ENCODE results near the gene CDX4.

The CDX4 gene

DNA sequence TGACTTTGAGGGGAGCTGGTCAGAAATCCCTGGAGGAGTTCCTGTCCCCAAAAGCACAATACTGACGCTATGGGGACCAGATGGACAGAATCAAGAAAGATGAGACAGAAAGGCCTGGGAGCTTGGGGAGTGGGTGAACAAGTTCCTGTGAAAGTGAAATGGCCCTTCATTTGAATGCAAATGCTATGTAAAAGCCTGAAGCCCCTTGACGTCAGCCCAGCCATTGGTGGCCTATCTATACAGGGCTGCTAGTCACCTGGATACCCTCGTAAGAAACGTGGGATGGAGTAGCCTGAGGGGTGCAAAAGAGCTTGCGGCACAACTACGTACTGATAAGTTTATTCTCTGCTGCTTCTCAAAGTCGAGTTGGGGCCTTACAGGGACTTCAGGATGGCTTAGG, at the start of gene CDX4:
Gene CDX4 (plus strand): TSS at position 223 of the 400 bp plus-strand sequence. CDS start 201 bp downstream, outside the sequence.
- no peak for TF ChIP-seq YY1 (IDR thresholded peaks at IDR 0.05; ENCODE audit: low read depth)
- TF ChIP-seq CREB1 (IDR thresholded peaks at IDR 0.05; ENCODE audit: low read depth), result no peak

DNA sequence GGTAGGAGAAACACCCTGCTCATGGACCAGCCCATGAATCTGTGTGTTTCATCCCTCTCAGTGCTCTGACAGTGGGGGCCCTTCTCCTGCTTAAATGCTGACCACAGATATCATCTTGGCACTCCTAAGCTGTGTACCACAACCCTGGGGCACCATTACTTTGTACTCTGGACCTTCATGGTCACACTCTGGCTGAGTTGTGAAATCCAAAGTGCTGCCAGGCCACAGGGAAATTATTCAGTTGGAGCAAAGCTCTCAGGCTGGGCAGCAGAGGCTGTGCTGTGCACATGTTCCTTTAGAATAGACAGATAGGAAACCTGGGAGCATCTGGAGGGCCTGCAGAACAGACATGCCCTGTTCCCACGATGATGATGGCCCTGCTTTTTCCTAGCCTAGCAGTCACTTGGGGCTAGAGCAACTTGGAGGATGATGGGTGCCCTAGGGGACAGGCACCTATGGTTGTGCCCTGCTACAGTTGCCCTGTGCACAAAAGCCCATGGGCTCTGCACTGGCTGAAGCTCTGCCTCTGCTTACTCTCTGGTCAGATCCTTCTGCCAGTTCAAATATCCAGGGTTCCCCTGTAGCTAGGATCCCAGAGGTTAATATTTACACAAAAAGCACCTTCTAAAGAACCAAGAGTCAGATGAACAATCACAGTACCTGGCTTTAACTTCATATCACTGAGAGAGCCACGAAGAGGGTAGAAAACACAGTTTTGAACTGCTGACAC, 48.5 kb upstream of the CDX4 start:
- TF ChIP-seq, protein P1, sequence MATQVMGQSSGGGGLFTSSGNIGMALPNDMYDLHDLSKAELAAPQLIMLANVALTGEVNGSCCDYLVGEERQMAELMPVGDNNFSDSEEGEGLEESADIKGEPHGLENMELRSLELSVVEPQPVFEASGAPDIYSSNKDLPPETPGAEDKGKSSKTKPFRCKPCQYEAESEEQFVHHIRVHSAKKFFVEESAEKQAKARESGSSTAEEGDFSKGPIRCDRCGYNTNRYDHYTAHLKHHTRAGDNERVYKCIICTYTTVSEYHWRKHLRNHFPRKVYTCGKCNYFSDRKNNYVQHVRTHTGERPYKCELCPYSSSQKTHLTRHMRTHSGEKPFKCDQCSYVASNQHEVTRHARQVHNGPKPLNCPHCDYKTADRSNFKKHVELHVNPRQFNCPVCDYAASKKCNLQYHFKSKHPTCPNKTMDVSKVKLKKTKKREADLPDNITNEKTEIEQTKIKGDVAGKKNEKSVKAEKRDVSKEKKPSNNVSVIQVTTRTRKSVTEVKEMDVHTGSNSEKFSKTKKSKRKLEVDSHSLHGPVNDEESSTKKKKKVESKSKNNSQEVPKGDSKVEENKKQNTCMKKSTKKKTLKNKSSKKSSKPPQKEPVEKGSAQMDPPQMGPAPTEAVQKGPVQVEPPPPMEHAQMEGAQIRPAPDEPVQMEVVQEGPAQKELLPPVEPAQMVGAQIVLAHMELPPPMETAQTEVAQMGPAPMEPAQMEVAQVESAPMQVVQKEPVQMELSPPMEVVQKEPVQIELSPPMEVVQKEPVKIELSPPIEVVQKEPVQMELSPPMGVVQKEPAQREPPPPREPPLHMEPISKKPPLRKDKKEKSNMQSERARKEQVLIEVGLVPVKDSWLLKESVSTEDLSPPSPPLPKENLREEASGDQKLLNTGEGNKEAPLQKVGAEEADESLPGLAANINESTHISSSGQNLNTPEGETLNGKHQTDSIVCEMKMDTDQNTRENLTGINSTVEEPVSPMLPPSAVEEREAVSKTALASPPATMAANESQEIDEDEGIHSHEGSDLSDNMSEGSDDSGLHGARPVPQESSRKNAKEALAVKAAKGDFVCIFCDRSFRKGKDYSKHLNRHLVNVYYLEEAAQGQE (IDR thresholded peaks at IDR 0.05; ENCODE audit: low read depth), result no peak
- TF ChIP-seq NFIC (IDR thresholded peaks at IDR 0.05), result no peak
- TF ChIP-seq MAX (IDR thresholded peaks at IDR 0.05), result no peak
- TF ChIP-seq CEBPB (IDR thresholded peaks at IDR 0.05), result no peak
- TF ChIP-seq EP300 (IDR thresholded peaks at IDR 0.05; ENCODE audit: borderline replicate concordance), result no peak
- TF ChIP-seq TAF1 (IDR thresholded peaks at IDR 0.05; ENCODE audit: low read depth), result no peak
- no peak for TF ChIP-seq FOXM1 (IDR thresholded peaks at IDR 0.05; ENCODE audit: borderline replicate concordance, low read depth)
- no peak for TF ChIP-seq TCF12 (IDR thresholded peaks at IDR 0.05; ENCODE audit: low read depth)
- no peak for TF ChIP-seq EGR1 (IDR thresholded peaks at IDR 0.05)
- TF ChIP-seq TEAD4 (IDR thresholded peaks at IDR 0.05), result no peak

DNA sequence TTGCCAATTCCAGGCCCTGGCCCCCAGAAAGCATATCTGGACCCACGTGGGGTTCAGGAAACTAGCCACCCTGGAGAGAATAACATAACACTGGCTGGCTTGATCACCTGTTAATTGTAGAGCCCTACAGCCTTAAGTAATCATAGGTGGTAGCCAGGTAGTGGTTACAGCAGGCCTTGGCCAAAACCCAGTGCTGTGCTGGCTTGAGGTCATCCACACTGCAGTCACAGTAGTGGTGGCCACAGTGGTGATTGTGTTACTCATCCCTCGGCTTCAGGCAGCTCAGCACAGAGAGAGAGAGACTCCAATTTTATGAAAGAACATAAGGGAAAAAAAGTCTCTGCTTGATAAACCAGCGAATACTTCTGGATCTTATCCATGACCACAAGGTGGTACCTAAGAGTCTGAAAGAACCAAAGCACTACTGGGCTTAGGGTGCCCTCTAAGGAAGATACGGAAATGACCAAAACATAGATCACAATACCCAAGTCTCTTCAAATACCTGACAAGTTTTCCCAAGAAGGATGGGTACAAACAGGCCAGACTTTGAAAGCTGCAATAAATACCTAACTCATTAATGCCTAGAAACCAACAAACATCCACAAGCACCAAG, 46.6 kb upstream of the CDX4 start:
- TF ChIP-seq, protein P1 (IDR thresholded peaks at IDR 0.05; ENCODE audit: low read depth), result no peak
- TF ChIP-seq NFIC (IDR thresholded peaks at IDR 0.05) (no peak), RAD21 (IDR thresholded peaks at IDR 0.05; ENCODE audit: low read depth) (no peak), TEAD4 (IDR thresholded peaks at IDR 0.05) (no peak), CEBPB (IDR thresholded peaks at IDR 0.05) (no peak)
- TF ChIP-seq, protein P2, sequence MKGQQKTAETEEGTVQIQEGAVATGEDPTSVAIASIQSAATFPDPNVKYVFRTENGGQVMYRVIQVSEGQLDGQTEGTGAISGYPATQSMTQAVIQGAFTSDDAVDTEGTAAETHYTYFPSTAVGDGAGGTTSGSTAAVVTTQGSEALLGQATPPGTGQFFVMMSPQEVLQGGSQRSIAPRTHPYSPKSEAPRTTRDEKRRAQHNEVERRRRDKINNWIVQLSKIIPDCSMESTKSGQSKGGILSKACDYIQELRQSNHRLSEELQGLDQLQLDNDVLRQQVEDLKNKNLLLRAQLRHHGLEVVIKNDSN (IDR thresholded peaks at IDR 0.05), result no peak

GRCh38 chrX:73401591-73402266, 45.1 kb upstream of the CDX4 start:
- TF ChIP-seq, protein P2 (IDR thresholded peaks at IDR 0.05), result no peak
- TF ChIP-seq RAD21 (IDR thresholded peaks at IDR 0.05; ENCODE audit: low read depth) (no peak), EGR1 (IDR thresholded peaks at IDR 0.05) (no peak), NFIC (IDR thresholded peaks at IDR 0.05) (no peak), TCF12 (IDR thresholded peaks at IDR 0.05; ENCODE audit: low read depth) (no peak), ZBTB7A (IDR thresholded peaks at IDR 0.05; ENCODE audit: low read depth) (no peak), FOXM1 (IDR thresholded peaks at IDR 0.05; ENCODE audit: borderline replicate concordance, low read depth) (no peak), YY1 (IDR thresholded peaks at IDR 0.05; ENCODE audit: low read depth) (no peak), CREB1 (IDR thresholded peaks at IDR 0.05; ENCODE audit: low read depth) (no peak), EP300 (IDR thresholded peaks at IDR 0.05; ENCODE audit: borderline replicate concordance) (no peak), CEBPB (IDR thresholded peaks at IDR 0.05) (no peak), MAX (IDR thresholded peaks at IDR 0.05) (no peak), TEAD4 (IDR thresholded peaks at IDR 0.05) (no peak), TAF1 (IDR thresholded peaks at IDR 0.05; ENCODE audit: low read depth) (no peak)
- TF ChIP-seq, protein P1 (IDR thresholded peaks at IDR 0.05; ENCODE audit: low read depth), result no peak
